B cell (primary cell): ENCODE measurements around the gene ARHGAP36. TPM values are rescaled to one million over a fixed set of nuclear protein-coding genes. Genes with fewer than 3 reads are reported as not detected.

ENCODE experiments used
- ATAC-seq: fragments of 200-7000 bp; cut with Tn5 transposase; one replicate; pipeline ENCODE4 v1.10.0; 2021; ENCODE audit warnings: low read depth, mild to moderate bottlenecking, moderate number of reproducible peaks, moderate library complexity
- CTCF ChIA-PET: fragments of 350-600 bp; sonication (Branson Sonifier 250); formaldehyde crosslinking; loops from one replicate; lab custom pipeline; 2021; ENCODE audit warnings: antibody characterized with exemption, inconsistent platforms; lab: Charles Lee
- POLR2A ChIA-PET: fragments of 350-600 bp; sonication (Branson Sonifier 250); formaldehyde crosslinking; loops from one replicate; lab custom pipeline; 2021; ENCODE audit warnings: antibody characterized with exemption; lab: Charles Lee
- DNase-seq: peaks from one replicate; pipeline ENCODE4 v3.0.0; 2013
- H2AFZ ChIP-seq: 2 replicates; pipeline ENCODE4 v1.6.1; 2012; ENCODE audit warnings: mild to moderate bottlenecking, low read depth, low read length; ENCODE audit not compliant: insufficient read depth, poor library complexity, severe bottlenecking
- H3K27ac ChIP-seq, 2 donors: 1 replicate in 1 of 2; 2 replicates in 1 of 2; pipeline ENCODE4 v1.5.1; 2012 to 2013; ENCODE audit warnings: low read length in 2 of 2, mild to moderate bottlenecking in 2 of 2, moderate library complexity in 1 of 2
- H3K27me3 ChIP-seq, 4 experiments: fragments of 200-600 bp in 1 of 4; sonication (generic) in 1 of 4; replicated peaks in 1 of 4; 1 replicate in 2 of 4; 2 replicates in 2 of 4; pipeline versions ENCODE4 v1.6.1 to v1.7.0; 2013 to 2016; ENCODE audit warnings: low read length in 3 of 4, mild to moderate bottlenecking in 2 of 4, mixed read lengths in 1 of 4, moderate library complexity in 1 of 4; ENCODE audit not compliant: insufficient read depth in 4 of 4, control insufficient read depth in 3 of 4; ENCODE audit errors: control extremely low read depth in 1 of 4
- H3K36me3 ChIP-seq, 2 experiments: replicated peaks in 1 of 2; 1 replicate in 1 of 2; 2 replicates in 1 of 2; pipeline versions ENCODE4 v1.6.1 to v1.7.1; 2013; ENCODE audit warnings: low read length in 1 of 2; ENCODE audit not compliant: insufficient read depth in 2 of 2, control insufficient read depth in 1 of 2; ENCODE audit errors: control extremely low read depth in 1 of 2, extremely low read depth in 1 of 2
- H3K4me1 ChIP-seq, 2 donors: fragments of 200-600 bp in 1 of 2; sonication (generic) in 1 of 2; 1 replicate in 1 of 2; 2 replicates in 1 of 2; pipeline versions ENCODE4 v1.5.1 to v1.6.1; 2013 to 2017; ENCODE audit warnings: low read length in 2 of 2; ENCODE audit not compliant: control insufficient read depth in 2 of 2, insufficient read depth in 2 of 2
- H3K4me2 ChIP-seq: replicated peaks from 2 replicates; pipeline ENCODE3; 2012; ENCODE audit warnings: mild to moderate bottlenecking, low read depth, low read length; ENCODE audit not compliant: poor library complexity, severe bottlenecking
- H3K4me3 ChIP-seq, 5 experiments: fragments of 200-600 bp in 1 of 5; sonication (generic) in 1 of 5; 1 replicate in 3 of 5; 2 replicates in 2 of 5; pipeline versions ENCODE4 v1.5.1 to v1.7.0; 2011 to 2016; ENCODE audit warnings: low read length in 4 of 5, mild to moderate bottlenecking in 4 of 5, low read depth in 2 of 5, control low read depth in 1 of 5, moderate library complexity in 1 of 5; ENCODE audit not compliant: insufficient read depth in 1 of 5; ENCODE audit errors: control extremely low read depth in 1 of 5, extremely low read depth in 1 of 5
- H3K79me2 ChIP-seq: fragments of 200-600 bp; sonication (generic); one replicate; pipeline ENCODE4 v1.6.0; 2016; ENCODE audit warnings: low read length; ENCODE audit not compliant: control insufficient read depth, insufficient read depth
- H3K9ac ChIP-seq: fragments of 200-600 bp; sonication (generic); 2 replicates; pipeline ENCODE4 v1.6.1; 2017; ENCODE audit warnings: mild to moderate bottlenecking, low read length, moderate library complexity
- H3K9me3 ChIP-seq, 3 donors: one replicate each; pipeline versions ENCODE4 v1.6.1 to v1.7.1; 2013; ENCODE audit warnings: low read length in 2 of 3; ENCODE audit not compliant: control insufficient read depth in 2 of 3, insufficient read depth in 1 of 3; ENCODE audit errors: control extremely low read depth in 1 of 3
- H4K20me1 ChIP-seq: 2 replicates; pipeline ENCODE4 v1.6.0; 2012; ENCODE audit warnings: mild to moderate bottlenecking, low read length; ENCODE audit not compliant: insufficient read depth, control insufficient read depth, poor library complexity, severe bottlenecking
- H3K27ac Mint-ChIP-seq: one replicate; pipeline ENCODE4 v1.8.0; 2021; ENCODE audit warnings: mixed read lengths
- H3K27me3 Mint-ChIP-seq: one replicate; pipeline ENCODE4 v1.8.0; 2021; ENCODE audit warnings: mixed read lengths
- H3K4me1 Mint-ChIP-seq: one replicate; pipeline ENCODE4 v1.8.0; 2021; ENCODE audit warnings: mixed read lengths
- H3K4me3 Mint-ChIP-seq: one replicate; pipeline ENCODE4 v1.8.0; 2021; ENCODE audit warnings: mixed read lengths
- H3K9me3 Mint-ChIP-seq: one replicate; pipeline ENCODE4 v1.8.0; 2022; ENCODE audit warnings: mixed read lengths; ENCODE audit not compliant: insufficient read depth
- EZH2 ChIP-seq: IDR thresholded peaks from 2 replicates; pipeline ENCODE4 v1.6.1; 2012; ENCODE audit warnings: borderline replicate concordance, low read depth, mild to moderate bottlenecking, moderate library complexity, low read length; ENCODE audit not compliant: insufficient read depth, poor library complexity, severe bottlenecking
- WGBS: methylation state at CpG from one replicate; pipeline ENCODE4 v1.1.5; 2013; ENCODE audit warnings: missing lambda C conversion rate; ENCODE audit not compliant: insufficient coverage; 5-methylcytosine and 5-hydroxymethylcytosine counted together
- intact Hi-C: fragments of 100-400 bp; cut with micrococcal nuclease; formaldehyde crosslinking; loops from one replicate; pipeline ENCODE4 v1.10.0; 2022
- polyA plus RNA-seq: library from polyadenylated mRNA; depleted of rRNA; stranded (reverse); fragments of >200 nt; gene quantifications from 2 replicates; pipeline ENCODE4 v1.2.3, GENCODE V29; 2012
- total RNA-seq, 2 donors: library from RNA; stranded (reverse); fragments of 120-200 nt in 1 of 2; gene quantifications; 1 replicate in 1 of 2; 2 replicates in 1 of 2; pipeline versions ENCODE4 v1.2.3 to v1.2.4, GENCODE V29; 2013 to 2022
- TF ChIP-seq, protein P1 (sequence below): fragments of 200-600 bp; IDR thresholded peaks from one replicate; pipeline ENCODE4 v1.8.0; 2022; ENCODE audit warnings: antibody characterized with exemption, mild to moderate bottlenecking

ARHGAP36 gene
- total and polyA plus RNA-seq, 2 donors (not counting 1 experiment from before 2014, with no cell fraction given) = not detected

DNA sequence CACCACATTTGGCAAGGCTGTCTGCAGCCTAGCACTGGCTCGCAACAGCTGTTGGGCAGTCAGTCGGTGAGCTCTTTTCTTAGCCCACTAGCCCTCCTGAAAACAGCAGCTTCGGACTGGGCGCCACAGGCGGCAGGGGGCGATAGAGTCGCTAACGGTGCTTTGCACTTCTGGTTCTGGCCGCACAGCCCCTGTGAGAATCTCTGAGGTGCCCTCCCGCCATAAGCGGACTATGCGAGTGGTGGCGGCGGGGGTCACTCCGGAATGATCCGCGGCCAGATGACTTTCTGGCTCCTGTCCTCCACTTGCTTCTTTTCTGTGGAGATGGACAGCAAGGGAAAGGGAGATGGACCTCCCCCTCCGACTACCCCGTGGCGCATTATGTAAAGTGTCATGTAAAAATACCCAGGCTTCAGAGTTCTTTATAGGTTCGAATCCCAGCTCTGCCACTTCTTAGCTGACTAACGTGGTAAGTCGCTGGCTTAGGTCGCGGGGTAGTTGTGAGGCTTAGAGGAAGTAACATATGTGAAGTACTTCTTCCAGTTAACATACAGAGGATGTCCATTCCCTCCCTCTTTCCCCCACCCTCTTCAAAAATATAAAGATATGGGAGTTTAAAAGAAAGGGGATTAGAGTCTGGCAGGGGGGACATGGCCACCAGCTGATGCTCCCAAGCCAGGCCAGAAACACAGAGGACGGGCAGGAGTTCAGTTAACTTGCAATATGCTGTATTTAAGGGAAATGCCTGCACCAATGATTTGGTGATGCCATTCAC lies 11.0 kb downstream of the ARHGAP36 start:
- peaks cover 0 to 21% (median 5%) of the 10 kb centered on the region in 4 experiments for H3K27me3 ChIP-seq
- POLR2A ChIA-PET = no interaction called here
- no peak for DNase-seq

More for the DNA sequence above, 11.0 kb downstream of the ARHGAP36 start:
- Histone ChIP-seq H3K9ac (no peak overlapping the region), H4K20me1 (no peaks in the 10 kb centered on the region), H3K27ac (no peak overlapping the region), H3K4me3 (no peak overlapping the region), H3K4me1 (no peaks in the 10 kb centered on the region), H3K36me3 (no peaks in the 10 kb centered on the region), H3K9me3 (peaks cover 0 to 4% (median 0%) of the 10 kb centered on the region in 3 donors), H2AFZ (no peak overlapping the region), H3K4me2 (no peak overlapping the region), H3K79me2 (no peaks in the 10 kb centered on the region)
- ATAC-seq = no peak
- 4% methylated on average over 17 of the region's 26 CpGs for WGBS
- TF ChIP-seq, protein P1, sequence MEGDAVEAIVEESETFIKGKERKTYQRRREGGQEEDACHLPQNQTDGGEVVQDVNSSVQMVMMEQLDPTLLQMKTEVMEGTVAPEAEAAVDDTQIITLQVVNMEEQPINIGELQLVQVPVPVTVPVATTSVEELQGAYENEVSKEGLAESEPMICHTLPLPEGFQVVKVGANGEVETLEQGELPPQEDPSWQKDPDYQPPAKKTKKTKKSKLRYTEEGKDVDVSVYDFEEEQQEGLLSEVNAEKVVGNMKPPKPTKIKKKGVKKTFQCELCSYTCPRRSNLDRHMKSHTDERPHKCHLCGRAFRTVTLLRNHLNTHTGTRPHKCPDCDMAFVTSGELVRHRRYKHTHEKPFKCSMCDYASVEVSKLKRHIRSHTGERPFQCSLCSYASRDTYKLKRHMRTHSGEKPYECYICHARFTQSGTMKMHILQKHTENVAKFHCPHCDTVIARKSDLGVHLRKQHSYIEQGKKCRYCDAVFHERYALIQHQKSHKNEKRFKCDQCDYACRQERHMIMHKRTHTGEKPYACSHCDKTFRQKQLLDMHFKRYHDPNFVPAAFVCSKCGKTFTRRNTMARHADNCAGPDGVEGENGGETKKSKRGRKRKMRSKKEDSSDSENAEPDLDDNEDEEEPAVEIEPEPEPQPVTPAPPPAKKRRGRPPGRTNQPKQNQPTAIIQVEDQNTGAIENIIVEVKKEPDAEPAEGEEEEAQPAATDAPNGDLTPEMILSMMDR = no peak
- TF ChIP-seq EZH2 = no peak
- peaks cover 32% of the 10 kb centered on the region for H3K27me3 Mint-ChIP-seq
- no peaks in the 10 kb centered on the region for H3K4me1 Mint-ChIP-seq
- no peak overlapping the region for H3K4me3 Mint-ChIP-seq
- CTCF ChIA-PET = no interaction called here
- H3K9me3 Mint-ChIP-seq = no peaks in the 10 kb centered on the region
- intact Hi-C loops = no loop called here
- no peak overlapping the region for H3K27ac Mint-ChIP-seq
